Nephron (organoid): ENCODE measurements around the gene GPRIN3.
A peak's percentile ranks its signal among the peaks of the same experiment; 100 is the strongest.

Experiments used
- H3K27ac Mint-ChIP-seq, 3 experiments: 2 replicates each; pipeline ENCODE4 v1.8.0; 2020; ENCODE audit warnings: mixed read lengths in 3 of 3, mild to moderate bottlenecking in 2 of 3, moderate library complexity in 1 of 3
- H3K27me3 Mint-ChIP-seq: 2 replicates; pipeline ENCODE4 v1.8.0; 2021; ENCODE audit warnings: low read depth, mild to moderate bottlenecking, moderate library complexity, mixed read lengths
- H3K36me3 Mint-ChIP-seq: 2 replicates; pipeline ENCODE4 v1.8.0; 2020; ENCODE audit warnings: low read depth, mixed read lengths
- H3K4me1 Mint-ChIP-seq: 2 replicates; pipeline ENCODE4 v1.8.0; 2020; ENCODE audit warnings: mixed read lengths
- H3K4me3 Mint-ChIP-seq, 3 experiments: 2 replicates each; pipeline ENCODE4 v1.8.0; 2020; ENCODE audit warnings: mild to moderate bottlenecking in 3 of 3, mixed read lengths in 3 of 3, moderate library complexity in 2 of 3
- H3K9me3 Mint-ChIP-seq: 2 replicates; pipeline ENCODE4 v1.8.0; 2020; ENCODE audit warnings: mixed read lengths
- TF ChIP-seq, protein P1 (sequence below), 3 experiments: fragments of 200-600 bp; sonication (generic); IDR thresholded peaks; one replicate each; pipeline ENCODE4 v1.5.0; 2021; ENCODE audit warnings: antibody characterized with exemption in 3 of 3; ENCODE audit not compliant: unreplicated experiment in 3 of 3

Gene GPRIN3

DNA sequence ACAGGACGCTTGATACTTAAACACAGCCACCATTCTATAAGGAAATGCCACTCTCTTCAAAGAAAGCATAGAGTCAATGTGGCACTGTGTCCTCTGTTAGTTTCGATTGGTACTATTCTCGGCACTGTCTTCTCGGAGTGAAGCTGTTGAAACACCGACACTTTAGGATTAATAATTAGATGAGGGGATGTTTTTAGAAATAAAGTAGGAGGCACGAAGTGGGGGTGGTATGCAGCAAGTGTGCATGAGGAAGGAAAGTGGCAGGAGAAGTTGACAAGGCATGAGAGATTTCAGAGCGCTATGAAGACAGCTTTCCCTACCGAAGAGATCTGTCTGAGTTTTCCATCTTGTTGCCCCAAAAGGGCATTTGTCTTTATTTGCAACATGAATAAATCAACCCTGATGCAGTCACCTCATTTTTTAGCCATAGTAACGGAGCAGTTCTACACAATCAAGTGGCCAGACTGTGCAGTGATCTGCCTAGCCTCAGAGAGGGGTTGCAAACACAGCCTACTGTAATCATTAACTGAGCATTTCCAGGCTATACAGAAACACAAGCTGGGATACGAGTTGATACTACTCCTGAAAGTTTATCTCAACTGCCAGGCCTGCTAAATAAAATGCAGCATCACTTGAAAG is 8.3 kb downstream of the GPRIN3 start:
- peak overlapping the region; percentile 28 to 48 (median 40) for H3K4me3 Mint-ChIP-seq
- H3K27me3 Mint-ChIP-seq, result no peaks in the 10 kb centered on the region
- peaks cover 20% of the 10 kb centered on the region for H3K4me1 Mint-ChIP-seq
- peak overlapping the region; percentile 42 to 65 (median 57) for H3K27ac Mint-ChIP-seq
- H3K9me3 Mint-ChIP-seq, result no peaks in the 10 kb centered on the region
- H3K36me3 Mint-ChIP-seq, result no peaks in the 10 kb centered on the region
- TF ChIP-seq, protein P1, sequence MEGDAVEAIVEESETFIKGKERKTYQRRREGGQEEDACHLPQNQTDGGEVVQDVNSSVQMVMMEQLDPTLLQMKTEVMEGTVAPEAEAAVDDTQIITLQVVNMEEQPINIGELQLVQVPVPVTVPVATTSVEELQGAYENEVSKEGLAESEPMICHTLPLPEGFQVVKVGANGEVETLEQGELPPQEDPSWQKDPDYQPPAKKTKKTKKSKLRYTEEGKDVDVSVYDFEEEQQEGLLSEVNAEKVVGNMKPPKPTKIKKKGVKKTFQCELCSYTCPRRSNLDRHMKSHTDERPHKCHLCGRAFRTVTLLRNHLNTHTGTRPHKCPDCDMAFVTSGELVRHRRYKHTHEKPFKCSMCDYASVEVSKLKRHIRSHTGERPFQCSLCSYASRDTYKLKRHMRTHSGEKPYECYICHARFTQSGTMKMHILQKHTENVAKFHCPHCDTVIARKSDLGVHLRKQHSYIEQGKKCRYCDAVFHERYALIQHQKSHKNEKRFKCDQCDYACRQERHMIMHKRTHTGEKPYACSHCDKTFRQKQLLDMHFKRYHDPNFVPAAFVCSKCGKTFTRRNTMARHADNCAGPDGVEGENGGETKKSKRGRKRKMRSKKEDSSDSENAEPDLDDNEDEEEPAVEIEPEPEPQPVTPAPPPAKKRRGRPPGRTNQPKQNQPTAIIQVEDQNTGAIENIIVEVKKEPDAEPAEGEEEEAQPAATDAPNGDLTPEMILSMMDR (IDR thresholded peaks at IDR 0.05; ENCODE audit: unreplicated experiment in 3 of 3), result no peak

DNA sequence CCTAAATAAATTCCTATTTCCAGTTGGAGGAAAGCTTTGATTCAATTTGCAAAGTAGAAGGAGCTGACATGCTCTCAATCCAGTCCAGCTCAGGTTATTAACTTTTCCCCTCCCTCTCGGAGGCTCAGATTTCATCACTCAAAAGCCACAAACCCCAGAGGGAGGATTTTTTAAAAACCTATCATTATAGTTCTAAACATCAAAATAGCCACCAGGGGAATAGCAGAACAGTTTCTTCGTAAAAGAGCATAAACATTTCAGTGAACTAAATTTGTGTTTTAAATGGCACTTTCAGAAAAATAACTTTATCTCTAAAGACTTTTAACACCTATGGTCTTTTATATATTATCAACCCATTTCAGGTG is 8.8 kb downstream of the GPRIN3 start:
- no peaks in the 10 kb centered on the region for H3K27me3 Mint-ChIP-seq
- H3K4me1 Mint-ChIP-seq, result peaks cover 20% of the 10 kb centered on the region
- no peaks in the 10 kb centered on the region for H3K36me3 Mint-ChIP-seq
- H3K9me3 Mint-ChIP-seq, result no peaks in the 10 kb centered on the region
- H3K27ac Mint-ChIP-seq, result peak overlapping the region; percentile 57 to 65 (median 65)
- TF ChIP-seq, protein P1 (IDR thresholded peaks at IDR 0.05; ENCODE audit: unreplicated experiment in 3 of 3), result no peak
- peak overlapping the region in 2 of 3 experiments; percentile 8 to 48 for H3K4me3 Mint-ChIP-seq

DNA sequence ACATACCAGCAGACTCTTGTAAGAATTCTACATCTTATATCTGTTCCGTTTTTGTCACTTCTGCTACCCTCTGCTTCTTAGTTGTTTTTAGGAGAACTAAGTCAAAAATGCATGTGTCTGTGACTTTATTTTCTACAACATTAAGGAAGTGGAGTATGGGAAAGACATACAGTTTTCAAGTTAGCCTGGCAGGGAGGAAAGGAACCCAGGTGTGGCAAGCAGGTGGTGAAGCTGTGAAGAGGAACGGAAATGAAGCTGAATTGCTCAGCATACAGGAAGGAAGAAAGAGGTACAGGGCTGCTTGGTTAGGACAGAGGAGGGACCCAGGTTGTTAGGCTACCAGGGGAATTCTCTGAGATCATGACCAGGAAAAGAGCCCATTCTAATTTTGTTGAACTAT is 9.4 kb downstream of the GPRIN3 start:
- Mint-ChIP-seq H3K4me1 (peaks cover 20% of the 10 kb centered on the region), H3K27ac (peak overlapping the region in 2 of 3 experiments; percentile 20 to 34), H3K36me3 (no peaks in the 10 kb centered on the region), H3K9me3 (no peaks in the 10 kb centered on the region), H3K27me3 (no peaks in the 10 kb centered on the region), H3K4me3 (peak overlapping the region in 1 of 3 experiments; percentile 10)
- TF ChIP-seq, protein P1 (IDR thresholded peaks at IDR 0.05; ENCODE audit: unreplicated experiment in 3 of 3), result no peak

DNA sequence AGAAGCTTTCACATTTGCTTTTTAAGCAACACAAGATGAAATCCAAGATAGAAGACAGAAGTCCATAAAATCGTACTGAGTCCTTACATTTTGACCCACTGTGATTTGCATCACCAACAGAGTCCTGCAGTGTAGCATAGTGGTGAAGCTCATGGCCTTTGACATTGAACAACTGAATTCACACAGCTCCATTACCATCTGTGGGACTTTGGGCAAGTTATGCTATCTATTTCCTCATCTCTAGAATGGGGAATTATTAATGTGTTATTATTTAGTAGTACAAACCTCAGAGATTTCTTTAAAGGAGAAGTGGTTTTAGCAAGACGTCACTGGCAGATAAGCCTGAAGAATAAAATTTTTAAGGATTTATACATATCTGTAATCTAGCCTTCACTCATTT is 10.7 kb downstream of the GPRIN3 start:
- TF ChIP-seq, protein P1 (IDR thresholded peaks at IDR 0.05; ENCODE audit: unreplicated experiment in 3 of 3), result no peak
- Mint-ChIP-seq H3K4me1 (peaks cover 20% of the 10 kb centered on the region), H3K36me3 (no peaks in the 10 kb centered on the region), H3K27me3 (no peaks in the 10 kb centered on the region), H3K27ac (no peak overlapping the region), H3K4me3 (no peak overlapping the region), H3K9me3 (peaks cover under 1% of the 10 kb centered on the region)

DNA sequence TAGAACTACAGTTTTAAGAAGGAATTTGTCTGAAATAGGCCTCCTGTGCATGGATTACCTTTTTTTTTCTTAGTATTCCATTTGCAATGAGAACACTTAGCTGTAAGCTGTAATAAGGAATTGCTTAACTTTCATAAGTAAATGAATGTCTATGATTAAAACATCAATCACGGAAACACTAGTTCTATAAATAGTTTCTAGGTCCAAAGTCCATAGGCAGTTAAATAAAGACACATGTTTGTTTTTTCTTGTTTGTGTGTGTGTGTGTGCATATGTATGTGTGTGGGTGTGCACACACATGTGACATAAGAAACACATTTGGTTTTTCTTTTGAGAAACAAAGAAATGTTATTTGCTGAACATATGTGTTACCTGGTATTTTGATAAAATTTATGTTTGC is 11.2 kb downstream of the GPRIN3 start:
- Mint-ChIP-seq H3K27me3 (no peaks in the 10 kb centered on the region), H3K9me3 (peaks cover 4% of the 10 kb centered on the region), H3K36me3 (no peaks in the 10 kb centered on the region), H3K4me3 (no peak overlapping the region), H3K4me1 (peaks cover 17% of the 10 kb centered on the region), H3K27ac (no peak overlapping the region)
- TF ChIP-seq, protein P1 (IDR thresholded peaks at IDR 0.05; ENCODE audit: unreplicated experiment in 3 of 3), result no peak

DNA sequence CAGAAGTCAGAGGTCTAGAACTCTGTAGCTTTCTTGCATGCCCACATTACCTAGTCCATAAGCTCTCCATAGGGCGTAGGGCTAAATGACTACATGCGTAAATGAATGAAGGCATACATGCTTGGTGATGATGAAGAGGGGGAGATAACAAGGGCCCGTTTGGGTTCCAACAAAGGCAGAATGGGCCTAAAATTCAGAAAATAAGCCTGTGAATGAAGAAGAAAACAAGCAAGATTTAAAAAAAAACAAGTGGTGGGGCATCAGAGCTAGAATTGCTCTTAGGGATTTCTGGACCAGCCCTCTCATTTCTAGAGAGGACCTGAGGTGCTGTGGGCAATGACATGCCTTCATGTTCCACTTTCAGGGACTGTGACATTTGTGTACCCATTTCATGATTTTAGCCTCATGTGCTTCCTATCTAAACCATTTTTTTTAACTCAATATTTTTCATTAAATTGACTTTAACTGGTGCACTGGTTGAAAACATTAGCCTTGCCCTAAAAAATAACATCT is 12.1 kb downstream of the GPRIN3 start:
- H3K4me1 Mint-ChIP-seq, result peaks cover 13% of the 10 kb centered on the region
- H3K9me3 Mint-ChIP-seq, result peaks cover 6% of the 10 kb centered on the region
- H3K27ac Mint-ChIP-seq, result peak overlapping the region in 1 of 3 experiments; percentile 16
- H3K4me3 Mint-ChIP-seq, result no peak overlapping the region
- TF ChIP-seq, protein P1 (IDR thresholded peaks at IDR 0.05; ENCODE audit: unreplicated experiment in 3 of 3), result no peak
- H3K36me3 Mint-ChIP-seq, result no peaks in the 10 kb centered on the region
- H3K27me3 Mint-ChIP-seq, result no peaks in the 10 kb centered on the region
